ENCODE data around the gene OR1L1.

DNA sequence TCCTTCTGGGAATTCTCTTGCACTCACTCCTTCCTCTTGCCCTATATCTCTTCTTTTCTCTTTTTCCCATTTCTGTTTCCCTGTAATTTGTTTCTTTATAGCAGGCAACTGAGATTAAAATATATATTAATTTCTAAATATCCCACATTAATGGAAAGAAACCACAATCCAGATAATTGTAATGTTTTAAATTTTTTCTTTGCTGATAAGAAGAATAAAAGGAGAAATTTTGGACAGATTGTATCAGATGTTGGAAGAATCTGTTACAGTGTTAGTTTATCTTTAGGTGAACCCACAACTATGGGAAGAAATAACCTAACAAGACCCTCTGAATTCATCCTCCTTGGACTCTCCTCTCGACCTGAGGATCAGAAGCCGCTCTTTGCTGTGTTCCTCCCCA, at the start of gene OR1L1:
- TF ChIP-seq, protein P1, sequence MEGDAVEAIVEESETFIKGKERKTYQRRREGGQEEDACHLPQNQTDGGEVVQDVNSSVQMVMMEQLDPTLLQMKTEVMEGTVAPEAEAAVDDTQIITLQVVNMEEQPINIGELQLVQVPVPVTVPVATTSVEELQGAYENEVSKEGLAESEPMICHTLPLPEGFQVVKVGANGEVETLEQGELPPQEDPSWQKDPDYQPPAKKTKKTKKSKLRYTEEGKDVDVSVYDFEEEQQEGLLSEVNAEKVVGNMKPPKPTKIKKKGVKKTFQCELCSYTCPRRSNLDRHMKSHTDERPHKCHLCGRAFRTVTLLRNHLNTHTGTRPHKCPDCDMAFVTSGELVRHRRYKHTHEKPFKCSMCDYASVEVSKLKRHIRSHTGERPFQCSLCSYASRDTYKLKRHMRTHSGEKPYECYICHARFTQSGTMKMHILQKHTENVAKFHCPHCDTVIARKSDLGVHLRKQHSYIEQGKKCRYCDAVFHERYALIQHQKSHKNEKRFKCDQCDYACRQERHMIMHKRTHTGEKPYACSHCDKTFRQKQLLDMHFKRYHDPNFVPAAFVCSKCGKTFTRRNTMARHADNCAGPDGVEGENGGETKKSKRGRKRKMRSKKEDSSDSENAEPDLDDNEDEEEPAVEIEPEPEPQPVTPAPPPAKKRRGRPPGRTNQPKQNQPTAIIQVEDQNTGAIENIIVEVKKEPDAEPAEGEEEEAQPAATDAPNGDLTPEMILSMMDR (IDR thresholded peaks at IDR 0.05): no peak
- no peak for TF ChIP-seq POLR2A (IDR thresholded peaks at IDR 0.05)
